Spinal cord (tissue), 10 donors: ENCODE data around the gene PRKD1. TPM values are rescaled to one million over a fixed set of nuclear protein-coding genes. Genes with fewer than 3 reads are reported as not detected.
A peak's percentile ranks its signal among the peaks of the same experiment; 100 is the strongest.

Experiments
- DNase-seq, 6 donors: peaks; one replicate each; pipeline versions ENCODE4 v3.0.0 to v3.0.0-alpha.2; 2013 to 2015; ENCODE audit warnings: low spot score in 6 of 6, low read depth in 4 of 6
- H3K27ac ChIP-seq: one replicate; pipeline ENCODE4 v1.5.1; 2013; ENCODE audit warnings: low read depth, low read length, control low read depth
- H3K27me3 ChIP-seq: one replicate; pipeline ENCODE4 v1.6.1; 2013; ENCODE audit warnings: low read length; ENCODE audit not compliant: control insufficient read depth, insufficient read depth
- H3K36me3 ChIP-seq: one replicate; pipeline ENCODE4 v1.6.1; 2013; ENCODE audit warnings: low read length; ENCODE audit not compliant: control insufficient read depth, insufficient read depth
- H3K4me1 ChIP-seq: one replicate; pipeline ENCODE4 v1.6.1; 2013; ENCODE audit warnings: low read length; ENCODE audit not compliant: control insufficient read depth, insufficient read depth
- H3K4me3 ChIP-seq: one replicate; pipeline ENCODE4 v1.5.1; 2013; ENCODE audit warnings: low read depth, low read length, control low read depth
- H3K9me3 ChIP-seq: one replicate; pipeline ENCODE4 v1.6.1; 2013; ENCODE audit warnings: low read length; ENCODE audit not compliant: control insufficient read depth, insufficient read depth
- WGBS: methylation state at CpG from one replicate; pipeline ENCODE4 v1.1.5; 2013; ENCODE audit warnings: missing lambda C conversion rate; ENCODE audit not compliant: insufficient coverage; 5-methylcytosine and 5-hydroxymethylcytosine counted together
- polyA plus RNA-seq, 2 donors: library from polyadenylated mRNA; unstranded; fragments of 120-200 nt; gene quantifications; one replicate each; pipeline ENCODE4 v1.2.1, GENCODE V29; 2013; ENCODE audit not compliant: insufficient read length in 2 of 2
- total RNA-seq, 2 donors: library from RNA; depleted of rRNA in 1 of 2; stranded (reverse); fragments of 120-200 nt in 1 of 2; fragments of >200 nt in 1 of 2; gene quantifications; one replicate each; pipeline versions ENCODE4 v1.2.3 to v1.2.4, GENCODE V29; 2013 to 2014
- donor health status: healthy.

Gene PRKD1
- total and polyA plus RNA-seq, 4 donors: 14.4 to 23.9 (median 20.9) TPM

GRCh38 chr14:29906256-29906870 lies 21.3 kb downstream of the PRKD1 start:
- DNase-seq: no peak
- H3K27ac ChIP-seq: no peak overlapping the region
- H3K9me3 ChIP-seq: no peaks in the 10 kb centered on the region
- H3K4me1 ChIP-seq: no peaks in the 10 kb centered on the region
- WGBS: 80% methylated on average over 1 of the region's 3 CpGs
- H3K36me3 ChIP-seq: peaks cover 2% of the 10 kb centered on the region
- H3K4me3 ChIP-seq: no peak overlapping the region
- no peaks in the 10 kb centered on the region for H3K27me3 ChIP-seq

- no peaks in the 10 kb centered on the region for H3K4me1 ChIP-seq
- H3K9me3 ChIP-seq: no peaks in the 10 kb centered on the region
- H3K4me3 ChIP-seq: no peak overlapping the region
- H3K36me3 ChIP-seq: peaks cover 2% of the 10 kb centered on the region
- no peak for DNase-seq
- WGBS: 80% methylated on average over 1 of the region's 7 CpGs
- H3K27ac ChIP-seq: no peak overlapping the region
- no peaks in the 10 kb centered on the region for H3K27me3 ChIP-seq
Observed at GRCh38 chr14:29905543-29905942, 22.1 kb downstream of the PRKD1 start.

GRCh38 chr14:29900609-29901350 lies 26.9 kb downstream of the PRKD1 start:
- Histone ChIP-seq H3K36me3 (no peaks in the 10 kb centered on the region), H3K27me3 (no peaks in the 10 kb centered on the region), H3K4me3 (no peak overlapping the region), H3K4me1 (no peaks in the 10 kb centered on the region), H3K27ac (no peak overlapping the region), H3K9me3 (no peaks in the 10 kb centered on the region)
- DNase-seq: no peak
- 75% methylated on average over 1 of the region's 4 CpGs for WGBS

GRCh38 chr14:29898470-29898869 lies 29.2 kb downstream of the PRKD1 start:
- no peaks in the 10 kb centered on the region for H3K36me3 ChIP-seq
- no peaks in the 10 kb centered on the region for H3K9me3 ChIP-seq
- WGBS: no CpG with 5 or more reads among the region's 2 CpGs
- no peaks in the 10 kb centered on the region for H3K4me1 ChIP-seq
- H3K27ac ChIP-seq: no peak overlapping the region
- DNase-seq: no peak
- no peak overlapping the region for H3K4me3 ChIP-seq
- no peaks in the 10 kb centered on the region for H3K27me3 ChIP-seq

- Histone ChIP-seq H3K36me3 (no peaks in the 10 kb centered on the region), H3K27me3 (no peaks in the 10 kb centered on the region), H3K9me3 (no peaks in the 10 kb centered on the region), H3K4me1 (no peaks in the 10 kb centered on the region), H3K27ac (no peak overlapping the region), H3K4me3 (no peak overlapping the region)
- no peak for DNase-seq
- no CpG with 5 or more reads among the region's 1 CpG for WGBS
Observed at GRCh38 chr14:29897181-29897580, 30.5 kb downstream of the PRKD1 start.

GRCh38 chr14:29896354-29896821 lies 31.3 kb downstream of the PRKD1 start:
- Histone ChIP-seq H3K27ac (no peak overlapping the region), H3K4me3 (no peak overlapping the region), H3K4me1 (no peaks in the 10 kb centered on the region), H3K27me3 (no peaks in the 10 kb centered on the region), H3K36me3 (no peaks in the 10 kb centered on the region), H3K9me3 (no peaks in the 10 kb centered on the region)
- peak in 1 of 6 donors; percentile 50 for DNase-seq
- WGBS: 80% methylated on average over 1 of the region's 4 CpGs

GRCh38 chr14:29895591-29896083 lies 32.0 kb downstream of the PRKD1 start:
- no peak for DNase-seq
- 91% methylated on average over 6 of the region's 7 CpGs for WGBS
- Histone ChIP-seq H3K27ac (no peak overlapping the region), H3K4me1 (no peaks in the 10 kb centered on the region), H3K9me3 (no peaks in the 10 kb centered on the region), H3K27me3 (no peaks in the 10 kb centered on the region), H3K36me3 (no peaks in the 10 kb centered on the region), H3K4me3 (no peak overlapping the region)

- Histone ChIP-seq H3K9me3 (no peaks in the 10 kb centered on the region), H3K27ac (no peak overlapping the region), H3K36me3 (no peaks in the 10 kb centered on the region), H3K27me3 (no peaks in the 10 kb centered on the region), H3K4me3 (no peak overlapping the region), H3K4me1 (no peaks in the 10 kb centered on the region)
- WGBS: 93% methylated on average over 3 of the region's 3 CpGs
- peak in 1 of 6 donors; percentile 31 for DNase-seq
Observed at GRCh38 chr14:29893989-29894388, 33.7 kb downstream of the PRKD1 start.

GRCh38 chr14:29892327-29892726 lies 35.3 kb downstream of the PRKD1 start:
- H3K4me1 ChIP-seq: no peaks in the 10 kb centered on the region
- H3K4me3 ChIP-seq: no peak overlapping the region
- H3K36me3 ChIP-seq: no peaks in the 10 kb centered on the region
- H3K9me3 ChIP-seq: no peaks in the 10 kb centered on the region
- H3K27ac ChIP-seq: no peak overlapping the region
- no peaks in the 10 kb centered on the region for H3K27me3 ChIP-seq
- no peak for DNase-seq

GRCh38 chr14:29885988-29886387 lies 41.7 kb downstream of the PRKD1 start:
- Histone ChIP-seq H3K27ac (no peak overlapping the region), H3K4me1 (no peaks in the 10 kb centered on the region), H3K36me3 (no peaks in the 10 kb centered on the region), H3K27me3 (no peaks in the 10 kb centered on the region), H3K4me3 (no peak overlapping the region), H3K9me3 (no peaks in the 10 kb centered on the region)
- DNase-seq: no peak
- no CpG with 5 or more reads among the region's 5 CpGs for WGBS
